Kidney (tissue), 14 donors: Measurements from ENCODE around the gene ITGA2B. TPM values are rescaled to one million over a fixed set of nuclear protein-coding genes. Genes with fewer than 3 reads are reported as not detected.

Experiments
- DNase-seq, 5 donors: peaks; one replicate each; pipeline ENCODE4 v3.0.0-alpha.2; 2013 to 2020
- FAIRE-seq: peaks from 2 replicates; lab custom pipeline; 2012; peaks lifted over from hg19 to GRCh38; lab: Jason Lieb, UNC
- H3K27ac ChIP-seq, 2 donors: one replicate each; pipeline ENCODE4 v1.7.0; 2013; ENCODE audit warnings: low read depth in 2 of 2, low read length in 2 of 2, inconsistent platforms in 1 of 2
- H3K27me3 ChIP-seq: one replicate; pipeline ENCODE4 v1.7.1; 2013; ENCODE audit warnings: low read length, inconsistent platforms; ENCODE audit not compliant: control insufficient read depth, insufficient read depth
- H3K36me3 ChIP-seq, 3 donors: one replicate each; pipeline versions ENCODE4 v1.7.0 to v1.7.1; 2013; ENCODE audit warnings: low read length in 3 of 3, control low read depth in 1 of 3, inconsistent platforms in 1 of 3; ENCODE audit not compliant: insufficient read depth in 3 of 3, control insufficient read depth in 2 of 3
- H3K4me1 ChIP-seq, 3 donors: one replicate each; pipeline versions ENCODE4 v1.7.0 to v1.7.1; 2013; ENCODE audit warnings: low read length in 3 of 3, inconsistent platforms in 1 of 3, low read depth in 1 of 3; ENCODE audit not compliant: control insufficient read depth in 2 of 3, insufficient read depth in 2 of 3
- H3K4me3 ChIP-seq, 3 donors: one replicate each; pipeline versions ENCODE4 v1.7.0 to v1.8.1; 2013; ENCODE audit warnings: low read length in 3 of 3, control low read depth in 1 of 3, inconsistent platforms in 1 of 3
- H3K9ac ChIP-seq, 3 donors: one replicate each; pipeline versions ENCODE4 v1.7.0 to v1.7.1; 2013; ENCODE audit warnings: low read length in 3 of 3, control low read depth in 1 of 3, inconsistent platforms in 1 of 3
- H3K9me3 ChIP-seq, 3 donors: one replicate each; pipeline versions ENCODE4 v1.7.0 to v1.7.1; 2013; ENCODE audit warnings: low read length in 3 of 3, control low read depth in 1 of 3, inconsistent platforms in 1 of 3; ENCODE audit not compliant: control insufficient read depth in 2 of 3, insufficient read depth in 1 of 3
- intact Hi-C: fragments of 100-400 bp; cut with DNase I; formaldehyde crosslinking; loops from one replicate; pipeline ENCODE4 v1.11.1; 2022
- polyA plus RNA-seq: library from polyadenylated mRNA; stranded (reverse); fragments of 350-450 nt; fragmentation: Illumina TruSeq; extraction: RNeasy Lipid Tissue Mini Kit (QIAGEN cat#74804); gene quantifications from one replicate; pipeline ENCODE4 v1.2.3, GENCODE V29; 2014; ENCODE audit warnings: low read depth, low replicate concordance; ENCODE audit not compliant: insufficient read depth
- total RNA-seq: library from RNA; stranded (reverse); fragmentation: NEBNext Ultra II Directional; extraction: Animal tissue kit (Norgen Biotek cat#: 25700); gene quantifications from one replicate; pipeline ENCODE4 v1.2.1, GENCODE V29; 2021
- TF ChIP-seq, protein P1 (sequence below): IDR thresholded peaks from 3 replicates; pipeline ENCODE4 v1.5.1; 2012; ENCODE audit warnings: mild to moderate bottlenecking, moderate library complexity, borderline replicate concordance; ENCODE audit not compliant: insufficient read depth; ENCODE audit errors: extremely low read depth
- donor health status: control.
- donor health status: control.
- donor health status: control.
- donor health status: control.
- donor health status: control.
- donor health status: DM: yes; HTN: yes; CAD: no.
- donor health status: Normal renal cell carcinoma (clear cell type).

The ITGA2B gene
- total and polyA plus RNA-seq, 2 donors from 2014 or later = 0.67 to 1.7 TPM

- peak in 1 of 5 donors; percentile 54 for DNase-seq
- H3K27me3 ChIP-seq = no peaks in the 10 kb centered on the region
These were observed 8.7 kb downstream of the ITGA2B start for GRCh38 chr17:44380767-44381166.

GRCh38 chr17:44379887-44380286 lies 9.6 kb downstream of the ITGA2B start:
- no peak for FAIRE-seq
- TF ChIP-seq, protein P1, sequence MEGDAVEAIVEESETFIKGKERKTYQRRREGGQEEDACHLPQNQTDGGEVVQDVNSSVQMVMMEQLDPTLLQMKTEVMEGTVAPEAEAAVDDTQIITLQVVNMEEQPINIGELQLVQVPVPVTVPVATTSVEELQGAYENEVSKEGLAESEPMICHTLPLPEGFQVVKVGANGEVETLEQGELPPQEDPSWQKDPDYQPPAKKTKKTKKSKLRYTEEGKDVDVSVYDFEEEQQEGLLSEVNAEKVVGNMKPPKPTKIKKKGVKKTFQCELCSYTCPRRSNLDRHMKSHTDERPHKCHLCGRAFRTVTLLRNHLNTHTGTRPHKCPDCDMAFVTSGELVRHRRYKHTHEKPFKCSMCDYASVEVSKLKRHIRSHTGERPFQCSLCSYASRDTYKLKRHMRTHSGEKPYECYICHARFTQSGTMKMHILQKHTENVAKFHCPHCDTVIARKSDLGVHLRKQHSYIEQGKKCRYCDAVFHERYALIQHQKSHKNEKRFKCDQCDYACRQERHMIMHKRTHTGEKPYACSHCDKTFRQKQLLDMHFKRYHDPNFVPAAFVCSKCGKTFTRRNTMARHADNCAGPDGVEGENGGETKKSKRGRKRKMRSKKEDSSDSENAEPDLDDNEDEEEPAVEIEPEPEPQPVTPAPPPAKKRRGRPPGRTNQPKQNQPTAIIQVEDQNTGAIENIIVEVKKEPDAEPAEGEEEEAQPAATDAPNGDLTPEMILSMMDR = no peak
- Histone ChIP-seq H3K4me3 (no peak overlapping the region), H3K27me3 (no peaks in the 10 kb centered on the region), H3K4me1 (peaks cover 0 to 2% (median 0%) of the 10 kb centered on the region in 3 donors), H3K9ac (no peak overlapping the region), H3K9me3 (no peaks in the 10 kb centered on the region), H3K27ac (no peak overlapping the region), H3K36me3 (no peaks in the 10 kb centered on the region)
- peak in 1 of 5 donors; percentile 45 for DNase-seq
- intact Hi-C loops = no loop called here

More at GRCh38 chr17:44380767-44381166, 8.7 kb downstream of the ITGA2B start:
- peaks cover 0 to 7% (median 0%) of the 10 kb centered on the region in 3 donors for H3K4me1 ChIP-seq
- no peaks in the 10 kb centered on the region for H3K36me3 ChIP-seq
- no peak for FAIRE-seq
- intact Hi-C loops = no loop called here
- H3K9me3 ChIP-seq = no peaks in the 10 kb centered on the region
- no peak overlapping the region for H3K9ac ChIP-seq
- H3K27ac ChIP-seq = no peak overlapping the region
- H3K4me3 ChIP-seq = no peak overlapping the region
- TF ChIP-seq, protein P1 = no peak

DNA sequence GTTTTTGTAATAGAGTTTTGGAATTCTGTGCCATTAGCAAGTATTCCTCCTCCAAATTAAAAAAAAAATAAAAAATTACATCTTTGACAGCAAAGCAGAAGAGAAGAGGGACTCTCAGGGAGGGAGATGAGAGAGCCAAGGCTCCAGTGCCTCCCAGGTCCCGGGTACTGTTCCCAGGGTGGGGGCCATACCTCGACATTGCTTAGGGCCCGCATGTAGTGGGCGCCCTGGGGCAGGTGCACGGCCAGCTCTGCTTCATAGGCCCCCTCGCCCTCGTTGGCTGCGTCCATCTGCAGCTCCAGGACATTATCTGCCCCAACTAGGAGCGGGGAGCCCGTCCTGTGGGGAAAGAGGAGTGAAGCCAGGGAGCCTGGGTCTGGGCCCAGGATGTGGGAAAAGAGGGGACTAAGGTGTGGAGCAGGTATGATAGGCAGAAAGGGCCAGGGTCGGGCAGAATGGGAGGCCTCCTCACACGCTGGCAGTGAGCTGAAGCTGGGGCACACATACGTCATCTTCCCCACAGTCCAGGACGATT lies 11.2 kb downstream of the ITGA2B start:
- Histone ChIP-seq H3K4me3 (no peak overlapping the region), H3K9ac (no peak overlapping the region), H3K9me3 (no peaks in the 10 kb centered on the region), H3K27ac (no peak overlapping the region), H3K27me3 (no peaks in the 10 kb centered on the region), H3K4me1 (peaks cover 0 to 4% (median 0%) of the 10 kb centered on the region in 3 donors), H3K36me3 (no peaks in the 10 kb centered on the region)
- TF ChIP-seq, protein P1 = no peak
- intact Hi-C loops = no loop called here
- no peak for FAIRE-seq
- peak in 1 of 5 donors; percentile 69 for DNase-seq
